H1 (cell line): ENCODE measurements around the gene PLB1. TPM values are rescaled to one million over a fixed set of nuclear protein-coding genes. Genes with fewer than 3 reads are reported as not detected.

Experiments
- CTCF ChIA-PET: fragments of 300-600 bp; sonication (Branson Sonifier 250); formaldehyde crosslinking; loops from one replicate; lab custom pipeline; 2021; ENCODE audit not compliant: partially characterized antibody; lab: Charles Lee
- POLR2A ChIA-PET: fragments of 300-600 bp; sonication (Branson Sonifier 250); formaldehyde crosslinking; loops from one replicate; lab custom pipeline; 2021; ENCODE audit warnings: inconsistent platforms; ENCODE audit not compliant: partially characterized antibody; lab: Charles Lee
- DNase-seq, 2 experiments: peaks; one replicate each; pipeline versions ENCODE4 v3.0.0 to v3.0.0-alpha.2; 2010 to 2022; ENCODE audit warnings: low spot score in 2 of 2, low read depth in 1 of 2, mixed read lengths in 1 of 2
- FAIRE-seq: peaks from 2 replicates; lab custom pipeline; 2011; peaks lifted over from hg19 to GRCh38; lab: Jason Lieb, UNC
- H2AFZ ChIP-seq: 2 replicates; pipeline ENCODE4 v1.8.1; 2012; ENCODE audit warnings: low read length, inconsistent platforms
- H2AK5ac ChIP-seq: 2 replicates; pipeline ENCODE4 v1.6.1; 2013; ENCODE audit warnings: low read depth, low read length
- H2BK120ac ChIP-seq: replicated peaks from 2 replicates; pipeline ENCODE3; 2013; ENCODE audit warnings: low read depth, low read length, inconsistent platforms
- H2BK12ac ChIP-seq: 2 replicates; pipeline ENCODE4 v1.6.1; 2013; ENCODE audit warnings: low read depth, low read length
- H2BK15ac ChIP-seq: 2 replicates; pipeline ENCODE4 v1.6.1; 2013; ENCODE audit warnings: low read length
- H2BK20ac ChIP-seq: 2 replicates; pipeline ENCODE4 v1.6.1; 2013; ENCODE audit warnings: low read length
- H2BK5ac ChIP-seq: 2 replicates; pipeline ENCODE4 v1.6.1; 2013; ENCODE audit warnings: low read depth, low read length
- H3K14ac ChIP-seq: 2 replicates; pipeline ENCODE4 v1.6.1; 2013; ENCODE audit warnings: inconsistent platforms; ENCODE audit not compliant: insufficient read length
- H3K18ac ChIP-seq: 2 replicates; pipeline ENCODE4 v1.6.1; 2013; ENCODE audit warnings: low read length; ENCODE audit errors: extremely low read depth
- H3K23ac ChIP-seq: 2 replicates; pipeline ENCODE4 v1.6.1; 2013; ENCODE audit warnings: inconsistent platforms; ENCODE audit not compliant: insufficient read length
- H3K23me2 ChIP-seq: 2 replicates; pipeline ENCODE4 v1.6.1; 2013; ENCODE audit warnings: low read depth, low read length
- H3K27ac ChIP-seq: 2 replicates; pipeline ENCODE4 v1.6.1; 2011; ENCODE audit warnings: low read depth, low read length, inconsistent platforms
- H3K27me3 ChIP-seq, 4 experiments: replicated peaks in 1 of 4; 1 replicate in 1 of 4; 2 replicates in 3 of 4; pipeline versions ENCODE4 v1.6.1 to v1.8.1; 2011 to 2013; ENCODE audit warnings: low read length in 3 of 4, mild to moderate bottlenecking in 3 of 4, inconsistent platforms in 2 of 4, mixed read lengths in 2 of 4, moderate library complexity in 1 of 4; ENCODE audit not compliant: control insufficient read depth in 3 of 4, insufficient read depth in 3 of 4; ENCODE audit errors: extremely low read depth in 1 of 4
- H3K36me3 ChIP-seq, 4 experiments: 2 replicates each; pipeline versions ENCODE4 v1.6.1 to v1.8.1; 2011 to 2013; ENCODE audit warnings: mild to moderate bottlenecking in 4 of 4, low read length in 3 of 4, moderate library complexity in 2 of 4, control low read depth in 1 of 4, inconsistent platforms in 1 of 4; ENCODE audit not compliant: insufficient read depth in 4 of 4, control insufficient read depth in 2 of 4
- H3K4ac ChIP-seq: replicated peaks from 2 replicates; pipeline ENCODE3; 2013; ENCODE audit warnings: low read length, low read depth, mixed read lengths, inconsistent platforms; ENCODE audit not compliant: insufficient read length
- H3K4me1 ChIP-seq, 4 experiments: replicated peaks in 1 of 4; 1 replicate in 1 of 4; 2 replicates in 3 of 4; pipeline versions ENCODE4 v1.6.1 to v1.8.1; 2011 to 2013; ENCODE audit warnings: low read length in 3 of 4, inconsistent platforms in 2 of 4, mixed read lengths in 1 of 4; ENCODE audit not compliant: insufficient read depth in 4 of 4, control insufficient read depth in 3 of 4
- H3K4me2 ChIP-seq, 2 experiments: 2 replicates each; pipeline versions ENCODE4 v1.6.1 to v1.8.1; 2011 to 2013; ENCODE audit warnings: low read depth in 2 of 2, low read length in 2 of 2, control low read depth in 1 of 2, inconsistent platforms in 1 of 2, mild to moderate bottlenecking in 1 of 2; ENCODE audit not compliant: insufficient read depth in 1 of 2
- H3K4me3 ChIP-seq, 4 experiments: fragments of 200-600, 300-600 bp in 1 of 4; sonication (generic), shearing (Covaris generic), sonication (Bioruptor Twin) in 1 of 4; 2 replicates each; pipeline versions ENCODE4 v1.5.1 to v1.8.1; 2011 to 2016; ENCODE audit warnings: low read length in 4 of 4, low read depth in 3 of 4, control low read depth in 2 of 4, inconsistent platforms in 2 of 4, mild to moderate bottlenecking in 2 of 4, mixed read lengths in 1 of 4, moderate library complexity in 1 of 4; ENCODE audit not compliant: insufficient read depth in 2 of 4; ENCODE audit errors: extremely low read depth in 1 of 4
- H3K56ac ChIP-seq: replicated peaks from 2 replicates; pipeline ENCODE3; 2013; ENCODE audit warnings: low read depth, mild to moderate bottlenecking, mixed read lengths, low read length, inconsistent platforms; ENCODE audit not compliant: insufficient read length
- H3K79me1 ChIP-seq: 2 replicates; pipeline ENCODE4 v1.6.1; 2013; ENCODE audit warnings: low read depth, low read length, control low read depth
- H3K79me2 ChIP-seq, 2 experiments: 2 replicates each; pipeline versions ENCODE4 v1.6.1 to v1.8.1; 2012 to 2013; ENCODE audit warnings: low read length in 2 of 2, mild to moderate bottlenecking in 2 of 2, inconsistent platforms in 1 of 2; ENCODE audit not compliant: insufficient read depth in 2 of 2, control insufficient read depth in 1 of 2
- H3K9ac ChIP-seq, 4 experiments: replicated peaks in 1 of 4; 1 replicate in 1 of 4; 2 replicates in 3 of 4; pipeline versions ENCODE4 v1.6.1 to v1.8.1; 2011 to 2013; ENCODE audit warnings: low read depth in 3 of 4, low read length in 3 of 4, control low read depth in 2 of 4, mild to moderate bottlenecking in 2 of 4, moderate library complexity in 2 of 4, inconsistent platforms in 1 of 4; ENCODE audit errors: extremely low read depth in 1 of 4
- H3K9me3 ChIP-seq, 2 experiments: 2 replicates each; pipeline versions ENCODE4 v1.6.1 to v1.8.1; 2012 to 2013; ENCODE audit warnings: mild to moderate bottlenecking in 2 of 2, moderate library complexity in 2 of 2, control low read depth in 1 of 2, inconsistent platforms in 1 of 2, low read depth in 1 of 2, low read length in 1 of 2, mixed read lengths in 1 of 2; ENCODE audit not compliant: insufficient read depth in 2 of 2
- H4K20me1 ChIP-seq, 2 experiments: replicated peaks in 1 of 2; 2 replicates each; pipeline versions ENCODE3 to v1.8.1; 2011 to 2013; ENCODE audit warnings: inconsistent platforms in 2 of 2, low read length in 2 of 2, mild to moderate bottlenecking in 1 of 2; ENCODE audit not compliant: insufficient read depth in 2 of 2, control insufficient read depth in 1 of 2
- H4K5ac ChIP-seq: 2 replicates; pipeline ENCODE4 v1.6.1; 2013; ENCODE audit warnings: low read length, low read depth, mixed read lengths, inconsistent platforms; ENCODE audit not compliant: insufficient read length
- H4K8ac ChIP-seq: 2 replicates; pipeline ENCODE4 v1.8.0; 2013; ENCODE audit warnings: mild to moderate bottlenecking, moderate library complexity, low read length, inconsistent platforms; ENCODE audit not compliant: insufficient read depth; ENCODE audit errors: extremely low read depth
- H4K91ac ChIP-seq: replicated peaks from 2 replicates; pipeline ENCODE3; 2013; ENCODE audit warnings: low read length, mixed read lengths, inconsistent platforms; ENCODE audit not compliant: insufficient read length
- BCL11A ChIP-seq, 2 experiments: IDR thresholded peaks; one replicate each; pipeline ENCODE4 v1.6.1; 2011; ENCODE audit warnings: low read depth in 2 of 2, low read length in 2 of 2, mild to moderate bottlenecking in 2 of 2
- CBX5 ChIP-seq: fragments of 300-800, 300-1000 bp; sonication (generic); IDR thresholded peaks from 2 replicates; pipeline ENCODE4 v1.7.1; 2016; ENCODE audit warnings: antibody characterized with exemption, low read length, low read depth
- CBX8 ChIP-seq: fragments of 300-800, 300-1000 bp; sonication (generic); IDR thresholded peaks from 2 replicates; pipeline ENCODE4 v1.7.1; 2016; ENCODE audit warnings: low read depth, low read length, borderline replicate concordance
- CREB1 ChIP-seq: IDR thresholded peaks from 2 replicates; pipeline ENCODE4 v1.6.1; 2012; ENCODE audit warnings: inconsistent platforms
- CTBP2 ChIP-seq: IDR thresholded peaks from 2 replicates; pipeline ENCODE4 v1.7.0; 2011; ENCODE audit warnings: borderline replicate concordance, mild to moderate bottlenecking, moderate library complexity, mixed read lengths, low read length; ENCODE audit not compliant: insufficient read depth, insufficient read length
- EP300 ChIP-seq, 2 experiments: IDR thresholded peaks; 1 replicate in 1 of 2; 2 replicates in 1 of 2; pipeline ENCODE4 v1.6.1; 2011 to 2012; ENCODE audit warnings: low read depth in 2 of 2, low read length in 2 of 2, mild to moderate bottlenecking in 2 of 2, borderline replicate concordance in 1 of 2, inconsistent platforms in 1 of 2, moderate library complexity in 1 of 2
- MAFK ChIP-seq: IDR thresholded peaks from 2 replicates; pipeline ENCODE4 v1.6.1; 2012; ENCODE audit warnings: low read depth, mild to moderate bottlenecking, improper control_type of control experiment, low read length
- PHF8 ChIP-seq: fragments of 200-600 bp; sonication (generic); conservative IDR thresholded peaks from 2 replicates; pipeline ENCODE4 v1.7.1; 2012; ENCODE audit warnings: low read depth, mild to moderate bottlenecking, inconsistent platforms, low read length, moderate library complexity
- SP2 ChIP-seq: IDR thresholded peaks from 2 replicates; pipeline ENCODE4 v1.6.1; 2012; ENCODE audit warnings: mild to moderate bottlenecking, low read length, inconsistent platforms
- TEAD4 ChIP-seq: IDR thresholded peaks from 2 replicates; pipeline ENCODE4 v1.6.1; 2012; ENCODE audit warnings: low read depth, low read length, inconsistent platforms, mixed read lengths
- YY1 ChIP-seq: IDR thresholded peaks from 2 replicates; pipeline ENCODE4 v1.6.1; 2011; ENCODE audit warnings: low read depth, mild to moderate bottlenecking, low read length
- WGBS, 2 experiments: shearing (Covaris generic) in 1 of 2; methylation state at CpG; one replicate each; pipeline versions ENCODE4 v1.1.6 to v1.1.7; 2013 to 2015; ENCODE audit warnings: low lambda C conversion rate in 2 of 2, mixed read lengths in 2 of 2, inconsistent platforms in 1 of 2, low coverage in 1 of 2, missing lambda C conversion rate in 1 of 2; ENCODE audit not compliant: insufficient replicate concordance in 2 of 2, insufficient coverage in 1 of 2, insufficient read length in 1 of 2; ENCODE audit errors: extremely low coverage in 1 of 2, missing lambda C conversion rate in 1 of 2; 5-methylcytosine and 5-hydroxymethylcytosine counted together
- polyA plus RNA-seq, 7 experiments: library from polyadenylated mRNA; depleted of rRNA in 3 of 7; stranded (reverse) in 5 of 7; unstranded in 2 of 7; fragments of >200 nt in 5 of 7; fragments of 200-250 nt in 2 of 7; gene quantifications; 1 replicate in 5 of 7; 2 replicates in 1 of 7; 4 replicates in 1 of 7; pipeline versions ENCODE4 v1.2.1 to v1.2.3, GENCODE V29; 2011 to 2013; ENCODE audit warnings: missing spikeins in 2 of 7, mixed read lengths in 2 of 7
- total RNA-seq: library from RNA; stranded (reverse); fragmentation: NEBNext Ultra II Directional; extraction: Animal tissue kit (Norgen Biotek cat#: 25700); gene quantifications from 2 replicates; pipeline ENCODE4 v1.2.1, GENCODE V29; 2021
- TF ChIP-seq, protein P1 (sequence below): IDR thresholded peaks from 2 replicates; pipeline ENCODE4 v1.6.1; 2012; ENCODE audit warnings: inconsistent platforms

Gene PLB1
- total and polyA plus RNA-seq, 2 of the 8 experiments (the other 6 are each of a cell fraction or from before 2014, with no cell fraction given), result 0.20 to 0.36 TPM

DNA sequence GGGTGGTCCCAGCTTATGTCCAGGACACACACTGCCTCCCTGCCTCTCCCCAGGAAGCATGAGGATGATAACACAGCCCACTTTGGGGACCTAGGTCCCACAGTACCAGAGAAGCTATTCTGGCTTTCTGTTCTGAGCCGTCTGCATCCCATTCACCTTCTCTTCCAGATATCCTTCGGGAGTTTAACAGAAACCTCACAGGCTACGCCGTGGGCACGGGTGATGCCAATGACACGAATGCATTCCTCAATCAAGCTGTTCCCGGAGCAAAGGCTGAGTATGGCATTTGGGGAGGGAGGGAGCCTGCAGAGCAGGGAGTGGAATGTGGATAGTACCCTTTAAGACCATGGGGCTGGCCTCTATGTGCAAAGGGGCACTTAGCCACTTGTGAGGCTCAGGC is 102.6 kb downstream of the PLB1 start:
- Histone ChIP-seq H3K23me2 (no peaks in the 10 kb centered on the region), H2BK15ac (no peak overlapping the region), H2AK5ac (no peak overlapping the region), H2AFZ (no peak overlapping the region), H3K4me2 (no peak overlapping the region), H3K9ac (no peak overlapping the region), H3K27me3 (no peaks in the 10 kb centered on the region), H2BK120ac (no peak overlapping the region), H2BK12ac (peak overlapping the region; percentile 64; the same call in 1 of the 2 replicates), H3K4me1 (peaks cover 0 to 10% (median 3%) of the 10 kb centered on the region in 4 experiments; a peak in 4 of 7 replicates), H3K14ac (no peak overlapping the region), H4K5ac (no peak overlapping the region), H2BK5ac (no peak overlapping the region), H3K79me2 (no peaks in the 10 kb centered on the region), H3K9me3 (no peaks in the 10 kb centered on the region), H3K4me3 (no peak overlapping the region), H4K8ac (no peak overlapping the region), H4K91ac (peak overlapping the region; percentile 10), H3K4ac (no peak overlapping the region), H2BK20ac (no peak overlapping the region), H3K79me1 (no peaks in the 10 kb centered on the region), H3K27ac (no peak overlapping the region), H3K23ac (no peak overlapping the region), H3K18ac (no peak overlapping the region), H4K20me1 (no peaks in the 10 kb centered on the region), H3K56ac (no peak overlapping the region), H3K36me3 (no peaks in the 10 kb centered on the region)
- TF ChIP-seq CTBP2 (no peak), CBX8 (no peak), SP2 (no peak), EP300 (IDR thresholded peaks at IDR 0.05; ENCODE audit: borderline replicate concordance in 1 of 2, low read depth in 2 of 2, low read length in 2 of 2) (no peak), CREB1 (no peak), BCL11A (IDR thresholded peaks at IDR 0.05; ENCODE audit: low read depth in 2 of 2, low read length in 2 of 2) (no peak), MAFK (no peak), TEAD4 (no peak), YY1 (no peak), PHF8 (no peak), CBX5 (no peak)
- TF ChIP-seq, protein P1, sequence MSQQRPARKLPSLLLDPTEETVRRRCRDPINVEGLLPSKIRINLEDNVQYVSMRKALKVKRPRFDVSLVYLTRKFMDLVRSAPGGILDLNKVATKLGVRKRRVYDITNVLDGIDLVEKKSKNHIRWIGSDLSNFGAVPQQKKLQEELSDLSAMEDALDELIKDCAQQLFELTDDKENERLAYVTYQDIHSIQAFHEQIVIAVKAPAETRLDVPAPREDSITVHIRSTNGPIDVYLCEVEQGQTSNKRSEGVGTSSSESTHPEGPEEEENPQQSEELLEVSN, result no peak
- ChIA-PET CTCF (interaction anchor here (0.5 to 1.4 kb wide), 3 partner anchors 12 to 153 kb away, joined by 3 to 4 read pairs (median 3); no protein-coding TSS in a partner anchor), POLR2A (no interaction called here)
- FAIRE-seq (no peak), DNase-seq (no peak)
- 92% methylated on average over 7 of the region's 7 CpGs; no CpG with 5 or more reads in 1 of the 2 experiments for WGBS, 2 experiments
